IPS-NIHi7 (cell line): ENCODE measurements around the gene ANKS6.

Experiments used
- DNase-seq: peaks from one replicate; pipeline ENCODE4 v3.0.0; 2012; ENCODE audit warnings: mixed read lengths; ENCODE audit errors: extremely low spot score

ANKS6 gene

DNA sequence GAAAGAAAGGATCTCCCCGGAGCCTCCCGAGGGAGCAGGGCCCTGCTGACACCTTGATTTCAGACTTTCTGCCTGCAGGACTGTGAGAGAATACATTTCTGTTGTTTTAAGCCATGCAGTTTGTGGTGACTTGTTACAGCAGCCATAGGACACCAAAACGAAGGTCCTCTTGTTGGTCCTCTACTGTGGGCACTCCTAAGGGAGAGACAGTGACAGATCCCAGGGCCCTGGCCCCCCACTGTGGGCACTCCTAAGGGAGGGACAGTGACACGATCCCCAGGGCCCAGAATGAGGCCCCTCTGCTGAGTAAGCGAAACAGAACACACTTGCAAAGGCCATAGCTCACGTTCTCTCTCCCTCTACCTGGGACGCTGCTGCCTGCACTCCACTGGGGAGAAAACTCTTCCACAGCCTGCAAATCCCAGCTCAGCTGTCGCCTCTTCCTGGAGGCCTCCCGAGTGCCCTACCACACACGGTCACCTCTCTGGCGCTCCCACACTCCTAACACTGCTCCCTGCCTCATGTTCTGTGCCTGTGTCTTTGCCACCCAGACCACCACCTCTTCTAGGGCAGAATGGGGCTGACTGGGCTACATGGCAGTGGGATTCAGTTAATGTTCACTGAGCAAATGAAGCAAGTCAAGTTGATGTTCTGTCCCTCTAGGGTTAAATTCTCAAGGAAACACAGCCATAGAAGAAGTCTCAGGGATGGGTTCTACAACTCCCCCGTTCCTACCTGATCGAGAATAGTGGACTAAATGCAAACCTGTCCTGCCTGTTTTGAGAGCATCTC, 23.8 kb downstream of the ANKS6 start:
- no peak for DNase-seq

- no peak for DNase-seq
These were observed 25.0 kb downstream of the ANKS6 start for GRCh38 chr9:98771209-98771874.

DNA sequence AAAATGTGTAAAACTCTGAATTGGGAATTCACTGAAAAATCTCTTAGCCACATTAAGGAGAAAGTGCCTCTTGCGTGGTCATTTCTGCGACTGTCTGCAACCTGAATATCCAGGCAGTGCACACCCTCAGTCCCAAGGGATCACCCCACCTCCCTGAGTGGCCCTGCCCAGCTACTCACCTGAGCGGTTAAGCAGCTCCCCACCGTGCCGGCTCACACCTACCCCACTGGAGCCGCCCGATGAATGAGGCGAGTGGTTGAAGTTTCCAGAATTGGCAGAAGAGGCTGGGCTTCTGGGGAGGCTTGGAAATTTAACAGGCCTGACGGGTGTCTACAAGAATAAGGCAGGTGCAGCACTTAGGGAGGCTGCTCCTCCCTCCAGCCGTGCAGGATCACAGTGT, 25.6 kb downstream of the ANKS6 start:
- DNase-seq: no peak

DNA sequence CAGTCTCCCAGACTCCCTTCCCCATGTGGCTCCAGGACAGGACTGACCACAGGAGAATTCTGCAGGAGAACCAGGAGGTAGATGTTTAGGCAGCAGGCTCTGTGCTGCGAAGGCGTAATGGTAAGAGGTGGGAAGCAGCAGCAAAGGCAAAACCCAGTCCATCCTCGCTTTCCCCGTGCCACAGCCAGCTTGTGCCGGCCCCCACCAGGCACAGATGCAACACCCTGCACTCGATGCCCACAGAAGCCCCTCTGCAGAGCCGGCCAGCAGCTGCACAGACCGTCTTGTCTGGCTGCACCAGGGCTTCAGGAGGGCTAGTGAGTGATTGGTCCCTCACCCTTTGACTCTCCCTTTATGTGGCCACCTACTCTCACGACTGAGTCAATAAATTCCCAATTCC, 28.0 kb downstream of the ANKS6 start:
- DNase-seq: no peak

DNA sequence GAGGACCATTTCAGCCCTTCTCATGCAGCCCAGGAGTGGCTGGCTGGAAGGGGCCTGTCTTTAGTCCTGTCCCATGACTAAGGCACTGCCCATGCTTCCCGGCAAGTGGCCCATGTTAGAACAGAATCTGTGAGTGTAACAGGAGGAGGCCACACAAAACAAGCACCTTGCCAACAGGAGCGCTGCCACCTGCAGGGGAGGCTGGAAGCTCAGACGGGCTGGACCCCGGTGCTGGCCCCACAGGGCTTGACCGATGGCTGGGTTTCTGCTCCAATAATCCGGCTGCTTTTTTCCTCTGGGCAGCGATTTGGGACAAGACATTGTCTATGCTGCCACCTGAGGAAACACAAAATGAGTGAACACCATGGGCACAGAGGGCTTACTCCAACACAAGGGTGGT, 28.4 kb downstream of the ANKS6 start:
- DNase-seq: no peak

DNA sequence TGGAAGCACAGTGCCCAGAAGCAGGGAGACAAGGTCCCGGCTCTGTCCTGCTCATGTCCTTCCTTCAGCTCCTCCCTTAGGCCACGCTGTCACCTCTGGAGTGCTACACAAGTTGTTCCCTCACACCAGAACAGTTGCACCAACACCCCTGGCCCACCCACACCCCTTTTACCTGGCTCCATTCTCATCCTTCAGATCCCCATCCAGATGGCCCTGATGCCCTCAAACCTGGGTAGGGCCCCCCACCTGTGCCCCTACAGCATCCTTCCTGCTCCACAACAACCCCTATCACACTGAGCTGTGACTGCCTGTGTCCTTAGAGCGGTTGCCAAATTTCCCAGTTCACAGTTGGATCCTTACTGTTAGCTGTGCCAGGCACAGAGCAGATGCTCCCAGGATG, 29.2 kb downstream of the ANKS6 start:
- DNase-seq: no peak

DNA sequence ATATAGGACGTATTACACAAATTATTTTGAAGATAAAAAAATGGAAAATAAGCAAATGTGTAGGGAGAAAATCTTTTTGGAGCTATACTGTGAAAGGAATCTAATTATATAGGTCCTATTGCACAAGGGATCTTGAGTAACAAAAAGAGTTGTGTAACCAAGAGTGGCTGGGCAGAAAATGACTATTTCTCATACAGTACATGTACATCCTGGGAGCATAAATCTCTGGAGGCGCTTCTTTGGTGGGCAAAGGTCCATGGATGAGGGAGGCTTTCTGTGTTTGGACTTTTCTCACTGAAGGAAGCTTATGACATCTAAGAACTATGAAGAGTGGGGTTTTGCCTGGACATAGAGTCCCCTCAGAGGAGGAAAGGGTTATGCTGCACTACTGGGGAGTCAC, 29.8 kb downstream of the ANKS6 start:
- no peak for DNase-seq

- DNase-seq: no peak
These were observed 31.1 kb downstream of the ANKS6 start for GRCh38 chr9:98765256-98765655.

DNA sequence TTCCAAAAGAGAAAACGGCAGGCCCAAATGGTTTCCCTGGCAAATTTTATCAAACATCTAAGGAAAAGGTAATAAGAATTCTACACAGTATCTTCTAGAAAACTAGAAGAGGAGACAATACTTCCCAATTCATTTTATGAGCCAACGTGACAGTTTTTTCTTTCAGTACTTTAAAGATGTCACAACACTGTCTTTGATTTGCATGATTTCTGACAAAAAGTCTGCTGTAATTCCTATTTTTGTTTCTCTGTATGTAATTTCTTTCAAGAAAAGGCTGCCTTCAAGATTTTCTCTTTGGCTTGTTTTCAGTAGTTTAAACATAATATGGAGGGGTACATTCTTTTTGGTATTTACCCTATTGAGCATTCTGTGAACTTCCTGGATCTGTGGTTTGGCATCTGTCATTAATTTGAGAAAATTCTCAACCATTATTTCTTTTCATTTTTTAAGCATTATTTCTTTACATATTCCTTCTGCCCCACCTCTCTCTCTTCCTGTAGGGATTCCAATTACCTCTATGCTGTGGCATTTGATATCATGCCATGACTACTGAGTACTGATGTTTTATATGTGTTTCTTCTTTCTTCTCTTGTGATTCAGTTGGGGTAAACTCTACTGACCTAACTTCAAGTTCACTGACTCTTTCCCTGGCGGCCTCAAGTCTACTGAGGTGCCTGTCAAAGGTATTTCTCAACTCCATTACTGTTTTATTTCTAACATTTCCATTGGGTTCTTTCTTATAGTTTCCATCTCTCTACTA, 32.2 kb downstream of the ANKS6 start:
- DNase-seq: no peak

- DNase-seq: no peak
These were observed 36.1 kb downstream of the ANKS6 start for GRCh38 chr9:98760231-98760630.

DNA sequence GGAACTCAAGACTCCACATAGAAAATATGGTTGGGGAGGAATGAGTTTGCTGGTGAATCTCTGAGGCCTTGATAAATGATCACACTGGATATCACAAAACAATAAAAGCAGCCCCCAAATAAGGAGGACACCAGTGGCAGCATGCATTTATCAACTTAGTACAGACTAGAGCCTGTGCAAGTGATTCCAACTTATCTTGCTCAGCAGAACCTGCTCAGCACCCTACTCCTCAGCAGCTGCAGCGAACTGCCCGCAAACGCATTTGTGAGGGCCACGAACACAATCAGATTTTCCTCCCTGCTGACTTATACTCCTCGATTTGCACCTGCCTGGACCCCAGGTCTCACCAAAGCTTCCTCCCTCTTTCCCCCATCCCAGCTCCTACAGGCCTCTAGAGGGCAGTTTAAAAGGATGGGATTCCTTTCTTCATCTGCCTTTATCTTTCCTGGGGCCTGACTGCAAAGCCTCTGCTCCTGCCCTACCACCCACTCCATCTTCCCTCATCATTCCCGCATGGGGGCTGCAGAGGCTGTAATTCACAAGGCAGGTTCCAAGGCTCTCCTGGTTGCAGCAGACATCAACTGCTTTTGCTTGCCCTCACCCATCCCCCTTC, 41.2 kb downstream of the ANKS6 start:
- DNase-seq: peak; percentile 52

GRCh38 chr9:98751210-98751609, 45.1 kb downstream of the ANKS6 start:
- no peak for DNase-seq

DNA sequence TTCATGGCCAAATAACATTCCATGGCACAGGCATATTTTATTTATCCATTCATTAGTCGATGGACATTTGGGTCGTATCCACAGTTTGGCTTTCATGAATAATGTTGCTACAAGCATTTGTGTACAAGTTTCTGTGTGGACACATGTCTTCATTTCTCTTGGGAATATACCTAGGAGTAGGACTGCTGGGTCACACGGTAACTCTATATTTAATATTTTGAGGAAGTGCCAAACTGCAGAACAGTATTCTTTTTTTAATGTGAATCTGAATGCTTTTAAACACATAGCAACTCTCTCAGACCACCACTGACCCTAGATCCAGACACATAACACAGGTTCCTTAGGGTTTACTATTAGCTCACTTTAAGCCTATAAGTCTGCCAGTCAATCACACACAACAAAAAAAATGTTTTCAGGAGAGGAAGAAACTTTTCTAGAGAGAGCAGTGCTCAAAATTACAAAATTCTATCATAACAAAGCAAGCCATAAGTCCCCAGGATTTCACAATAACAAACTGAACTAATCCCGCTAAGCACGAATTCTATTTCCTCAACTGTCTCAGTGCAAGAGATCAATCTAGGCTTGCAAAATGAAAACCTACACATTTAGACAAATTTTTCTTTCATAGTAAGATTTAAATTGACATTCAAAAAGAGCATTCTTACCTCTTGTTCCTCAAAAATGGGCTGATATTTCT, 45.8 kb downstream of the ANKS6 start:
- no peak for DNase-seq

- no peak for DNase-seq
These were observed 48.9 kb downstream of the ANKS6 start for GRCh38 chr9:98747476-98747875.

- no peak for DNase-seq
These were observed 50.9 kb downstream of the ANKS6 start for GRCh38 chr9:98745470-98745869.

DNA sequence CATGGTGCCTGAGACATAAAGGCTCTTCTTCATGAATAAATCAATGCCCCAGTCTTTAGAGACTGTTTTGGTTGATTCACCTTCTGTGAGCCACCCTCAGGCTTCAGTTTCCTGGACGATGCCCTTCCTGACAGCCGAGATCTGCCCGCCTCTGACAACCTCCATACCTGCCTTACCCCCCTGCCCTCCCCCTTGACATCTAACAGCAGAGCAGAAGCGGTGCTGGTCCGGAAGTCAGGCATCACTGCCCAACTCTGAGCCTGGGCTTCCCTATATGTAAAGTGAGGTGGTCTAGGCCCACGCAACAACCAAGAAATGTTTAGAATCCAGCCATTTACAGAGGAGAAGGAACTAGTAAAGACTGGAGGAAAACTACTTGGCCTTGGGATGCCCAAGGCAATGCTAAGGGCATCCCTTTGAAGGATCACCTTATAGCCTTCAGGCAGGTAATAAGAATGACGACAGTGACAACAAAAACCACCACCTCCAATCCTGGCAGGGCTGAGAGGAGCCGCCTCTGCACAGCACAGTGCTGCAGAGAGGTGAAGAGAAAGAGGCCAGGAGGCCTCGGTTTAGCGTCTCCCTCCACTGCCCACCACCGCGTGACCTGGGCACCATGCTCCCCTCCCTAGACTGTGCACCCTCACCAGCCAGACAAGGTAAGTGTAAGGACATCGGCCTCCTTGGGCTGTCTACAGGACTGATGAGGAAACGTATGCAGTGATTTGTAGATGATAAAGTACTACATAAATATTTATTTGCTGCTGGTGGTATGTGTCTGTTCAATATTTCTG, 52.3 kb downstream of the ANKS6 start:
- no peak for DNase-seq

DNA sequence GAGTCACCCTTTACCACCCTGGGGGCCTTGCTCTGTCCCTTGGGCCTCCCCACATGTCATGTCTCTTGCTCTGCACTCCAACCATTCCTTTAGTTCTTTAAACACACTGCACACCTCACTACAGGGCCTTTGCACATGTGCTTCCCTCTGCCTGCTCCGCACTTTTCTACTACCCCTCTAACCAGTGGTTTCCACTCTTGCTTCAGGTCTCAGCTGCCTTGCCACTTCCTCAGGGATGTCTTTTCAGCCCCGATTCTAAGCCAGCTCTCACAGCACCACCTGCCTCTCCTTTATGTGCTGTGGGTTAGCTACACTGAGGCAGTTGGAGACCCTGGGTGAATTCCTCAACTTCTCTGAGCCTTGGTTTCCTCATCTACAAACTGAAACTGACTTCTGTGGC, 53.0 kb downstream of the ANKS6 start:
- DNase-seq: no peak

DNA sequence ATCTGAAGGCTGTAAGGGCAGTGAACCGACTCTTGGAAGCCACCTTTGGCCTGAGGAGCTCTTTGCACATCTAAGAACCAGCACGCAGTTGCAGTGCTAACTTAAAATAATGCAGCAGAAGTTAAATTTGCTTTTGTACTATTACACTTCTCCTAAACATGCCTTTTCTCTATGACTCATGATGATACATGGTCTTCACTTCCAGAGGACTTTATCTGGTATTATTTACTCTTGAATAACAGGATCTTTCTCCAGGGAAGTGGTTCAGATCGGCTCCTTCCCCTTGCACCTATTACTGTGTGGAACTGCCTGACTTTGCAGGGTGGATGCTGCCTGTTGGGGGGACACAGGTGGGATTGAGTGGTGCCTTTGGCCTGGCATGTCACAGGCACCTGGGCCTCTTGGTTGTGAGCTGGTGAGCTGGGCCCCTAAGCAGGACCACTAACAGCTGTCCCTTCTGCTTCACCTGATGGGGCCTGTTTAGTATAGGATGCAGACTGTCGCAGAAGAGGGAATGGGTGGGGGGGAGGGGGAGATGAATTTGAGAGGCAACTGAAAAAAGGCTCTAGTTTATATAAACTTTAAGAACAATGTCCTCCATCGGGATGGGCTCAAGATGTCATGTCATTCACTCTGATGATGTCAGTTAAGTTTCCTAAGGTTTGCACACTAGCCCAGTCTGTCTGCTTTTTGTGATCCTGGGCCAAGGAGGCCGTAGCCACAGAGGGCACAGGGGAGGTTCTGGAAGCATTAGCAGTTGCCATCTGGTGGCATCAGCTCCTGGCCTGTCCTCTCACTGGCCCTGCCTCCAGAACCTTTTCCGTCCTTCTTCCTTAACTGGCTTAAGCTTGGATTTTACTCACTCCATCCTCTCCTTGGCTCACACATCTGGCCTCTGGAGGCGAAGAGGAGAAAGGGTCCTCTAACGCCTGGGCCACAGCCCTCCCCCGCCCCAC, 53.8 kb downstream of the ANKS6 start:
- no peak for DNase-seq

DNA sequence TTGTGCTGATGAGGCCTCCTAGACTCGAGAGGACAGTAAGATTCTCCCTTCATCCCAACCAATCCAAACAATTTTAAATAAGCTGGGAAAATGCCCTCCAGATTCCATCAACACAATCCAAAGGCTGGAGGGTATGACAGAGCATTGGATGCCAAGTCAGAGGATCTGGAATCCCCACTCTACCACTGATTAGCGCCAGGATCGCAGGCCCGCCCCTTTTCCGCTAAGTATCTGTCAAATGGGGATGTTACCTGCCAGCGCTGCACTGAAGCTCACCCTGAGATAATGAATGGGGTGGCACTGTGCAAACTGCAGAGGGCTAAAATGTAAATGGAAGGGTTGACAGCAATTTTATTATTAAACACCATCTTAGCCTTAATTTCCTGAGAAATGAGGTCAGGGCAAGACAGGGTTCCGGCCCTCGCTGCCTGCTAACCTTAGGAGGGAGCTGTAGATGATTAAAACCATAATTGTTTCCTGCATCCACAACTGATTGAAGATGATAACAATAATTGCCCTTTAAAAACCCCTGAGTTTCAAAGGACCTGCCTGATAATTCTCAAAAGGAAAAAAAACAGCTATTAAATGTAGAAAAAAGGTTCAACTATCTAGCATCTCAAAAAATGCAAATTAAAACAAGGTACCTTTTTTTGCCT, 56.0 kb downstream of the ANKS6 start:
- no peak for DNase-seq
